ENCODE data around the gene SMYD3. TPM values are rescaled to one million over a fixed set of nuclear protein-coding genes. Genes with fewer than 3 reads are reported as not detected.

Gene SMYD3
- total and polyA plus RNA-seq, 2 donors (not counting 3 experiments of a cell fraction or from before 2014, with no cell fraction given) = 16.0 to 32.1 TPM

DNA sequence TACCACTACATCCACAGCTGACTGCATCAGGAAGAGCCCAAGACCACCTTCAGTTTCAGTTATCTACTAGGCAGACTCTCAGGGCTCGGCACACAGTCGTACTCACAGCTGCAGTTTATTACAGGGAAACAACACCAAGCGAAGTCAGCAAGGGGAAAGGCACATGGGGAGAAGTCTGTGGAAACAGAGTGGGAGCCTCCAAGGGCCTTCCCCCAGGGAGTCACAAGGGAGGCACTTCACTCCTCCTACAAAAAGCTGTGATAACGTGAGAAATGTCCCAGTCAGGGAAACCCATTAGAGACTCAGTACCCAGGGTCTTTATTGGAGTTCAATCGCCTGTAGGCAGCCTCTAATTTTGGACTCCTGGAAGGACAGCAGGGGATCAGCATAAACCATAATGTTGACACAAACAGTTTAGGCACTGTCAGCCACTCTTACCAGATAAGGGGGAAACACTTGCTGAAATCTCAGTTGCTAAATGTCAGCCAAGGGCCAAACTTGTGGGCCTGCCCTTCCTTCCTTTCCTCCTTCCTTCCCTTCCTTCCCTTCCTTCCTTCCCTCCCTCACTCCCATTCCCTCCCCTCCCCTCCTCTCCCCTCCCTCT is 444.0 kb downstream of the SMYD3 start:
- POLR2A ChIA-PET = no interaction called here
- CTCF ChIA-PET = no interaction called here
- no peak for TF ChIP-seq MAX (IDR thresholded peaks at IDR 0.05; ENCODE audit: insufficient read depth, insufficient read length)
- no peak for TF ChIP-seq FOS (IDR thresholded peaks at IDR 0.05; ENCODE audit: borderline replicate concordance, insufficient read depth, low read length)
- no peak for TF ChIP-seq EZH2 (IDR thresholded peaks at IDR 0.05; ENCODE audit: borderline replicate concordance, low read depth, low read length, severe bottlenecking)
- TF ChIP-seq GATA2 (IDR thresholded peaks at IDR 0.05; ENCODE audit: insufficient read depth, insufficient read length, low read depth, low read length) = no peak
- TF ChIP-seq, protein P1, sequence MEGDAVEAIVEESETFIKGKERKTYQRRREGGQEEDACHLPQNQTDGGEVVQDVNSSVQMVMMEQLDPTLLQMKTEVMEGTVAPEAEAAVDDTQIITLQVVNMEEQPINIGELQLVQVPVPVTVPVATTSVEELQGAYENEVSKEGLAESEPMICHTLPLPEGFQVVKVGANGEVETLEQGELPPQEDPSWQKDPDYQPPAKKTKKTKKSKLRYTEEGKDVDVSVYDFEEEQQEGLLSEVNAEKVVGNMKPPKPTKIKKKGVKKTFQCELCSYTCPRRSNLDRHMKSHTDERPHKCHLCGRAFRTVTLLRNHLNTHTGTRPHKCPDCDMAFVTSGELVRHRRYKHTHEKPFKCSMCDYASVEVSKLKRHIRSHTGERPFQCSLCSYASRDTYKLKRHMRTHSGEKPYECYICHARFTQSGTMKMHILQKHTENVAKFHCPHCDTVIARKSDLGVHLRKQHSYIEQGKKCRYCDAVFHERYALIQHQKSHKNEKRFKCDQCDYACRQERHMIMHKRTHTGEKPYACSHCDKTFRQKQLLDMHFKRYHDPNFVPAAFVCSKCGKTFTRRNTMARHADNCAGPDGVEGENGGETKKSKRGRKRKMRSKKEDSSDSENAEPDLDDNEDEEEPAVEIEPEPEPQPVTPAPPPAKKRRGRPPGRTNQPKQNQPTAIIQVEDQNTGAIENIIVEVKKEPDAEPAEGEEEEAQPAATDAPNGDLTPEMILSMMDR (IDR thresholded peaks at IDR 0.05; ENCODE audit: extremely low read depth in 1 of 2, insufficient read depth in 1 of 2, low read depth in 1 of 2, low read length in 2 of 2) = no peak
- TF ChIP-seq POLR2AphosphoS5 (IDR thresholded peaks at IDR 0.05; ENCODE audit: insufficient read depth, low read depth, low read length) = no peak
- TF ChIP-seq POLR2A (IDR thresholded peaks at IDR 0.05; ENCODE audit: low read depth, low read length) = no peak
- no peak for TF ChIP-seq MYC (IDR thresholded peaks at IDR 0.05; ENCODE audit: low read depth, low read length)
- no peak for TF ChIP-seq JUN (IDR thresholded peaks at IDR 0.05; ENCODE audit: borderline replicate concordance, insufficient read depth, insufficient read length, low read depth)
- DNase-seq (ENCODE audit: low read depth, low spot score) (no peak), FAIRE-seq (no peak)
- Histone ChIP-seq H3K27ac (ENCODE audit: insufficient read depth, low read depth, low read length) (no peak overlapping the region), H3K4me3 (replicated peaks in 1 of 3; ENCODE audit: insufficient read depth in 1 of 3, low read depth in 1 of 3, low read length in 3 of 3) (no peak overlapping the region), H3K9me1 (replicated peaks; ENCODE audit: control insufficient read depth, extremely low read depth, insufficient read depth, low read length) (no peaks in the 10 kb centered on the region), H3K4me1 (ENCODE audit: control insufficient read depth, extremely low read depth, insufficient read depth, low read length) (no peaks in the 10 kb centered on the region), H3K4me2 (ENCODE audit: insufficient read depth, low read length) (no peak overlapping the region), H2AFZ (ENCODE audit: low read depth, low read length) (no peak overlapping the region), H3K9ac (replicated peaks; ENCODE audit: extremely low read depth, insufficient read depth, low read length) (no peak overlapping the region), H3K9me3 (replicated peaks; ENCODE audit: control insufficient read depth, insufficient read depth, low read length) (no peaks in the 10 kb centered on the region), H3K27me3 (ENCODE audit: control insufficient read depth in 2 of 2, insufficient read depth in 2 of 2, low read length in 2 of 2) (no peaks in the 10 kb centered on the region), H4K20me1 (replicated peaks; ENCODE audit: control insufficient read depth, extremely low read depth, insufficient read depth, low read length) (peaks cover 3% of the 10 kb centered on the region), H3K79me2 (ENCODE audit: control insufficient read depth, insufficient read depth, low read length) (no peaks in the 10 kb centered on the region), H3K36me3 (ENCODE audit: control insufficient read depth in 2 of 2, extremely low read depth in 1 of 2, insufficient read depth in 2 of 2, low read length in 2 of 2) (no peaks in the 10 kb centered on the region)
- dilution Hi-C loops (cut with MboI; ENCODE audit: extremely low pct_ligation_motif_present, low sequenced_read_pairs) (no loop called here), intact Hi-C loops (cut with micrococcal nuclease) (no loop called here)
- BruUV-seq (replicated peaks) = no TSS peak
